Measurements from ENCODE around the gene ABCB9.

DNA sequence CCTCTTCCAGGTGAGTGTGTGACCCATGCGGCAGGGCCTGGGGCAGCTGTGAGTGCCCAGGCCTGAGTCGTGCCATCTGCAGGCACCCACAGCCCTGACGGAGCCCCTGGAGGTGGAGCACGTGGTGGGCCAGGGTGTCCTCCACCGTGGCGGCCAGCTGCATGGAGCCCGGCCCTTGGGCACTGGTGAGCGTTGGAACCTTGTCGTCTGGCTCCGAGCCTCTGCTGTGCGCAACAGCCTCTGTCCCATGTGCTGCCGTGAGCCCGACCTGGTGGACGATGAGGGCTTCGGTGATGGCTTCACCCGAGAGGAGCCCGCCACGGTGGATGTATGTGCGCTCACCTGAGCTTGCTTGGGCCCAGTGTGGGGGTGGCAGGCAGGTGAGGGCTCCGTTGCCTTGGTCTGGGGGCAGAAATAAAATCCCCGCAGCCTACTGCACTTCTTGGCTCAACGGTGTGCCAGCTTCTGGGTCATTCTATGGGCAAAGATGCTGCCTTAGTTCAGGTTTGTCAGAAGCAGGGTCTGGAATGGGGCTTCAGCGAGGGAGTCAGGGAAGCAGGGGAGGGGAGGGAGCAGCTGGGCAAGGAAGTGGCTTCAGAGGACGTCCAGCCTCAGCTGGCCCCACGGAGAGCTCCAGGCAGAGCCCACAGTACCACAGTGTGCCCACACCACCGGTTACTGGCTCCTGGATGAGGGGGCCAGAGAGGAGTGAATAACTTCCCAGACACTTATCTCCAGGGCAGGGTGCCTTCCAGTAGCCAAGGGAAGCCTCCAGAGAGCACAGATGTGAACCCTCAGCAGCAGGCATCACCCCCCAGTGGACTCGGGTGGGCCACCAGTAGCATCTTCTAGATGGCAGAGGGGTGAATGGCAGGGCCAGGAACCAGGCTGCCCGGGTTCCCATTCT is 13.0 kb upstream of the ABCB9 start:
- TF ChIP-seq, protein P1, sequence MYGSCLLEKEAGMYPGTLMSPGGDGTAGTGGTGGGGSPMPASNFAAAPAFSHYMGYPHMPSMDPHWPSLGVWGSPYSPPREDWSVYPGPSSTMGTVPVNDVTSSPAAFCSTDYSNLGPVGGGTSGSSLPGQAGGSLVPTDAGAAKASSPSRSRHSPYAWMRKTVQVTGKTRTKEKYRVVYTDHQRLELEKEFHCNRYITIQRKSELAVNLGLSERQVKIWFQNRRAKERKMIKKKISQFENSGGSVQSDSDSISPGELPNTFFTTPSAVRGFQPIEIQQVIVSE (CRISPR knock-in tag; IDR thresholded peaks at IDR 0.05; ENCODE audit: borderline replicate concordance) = no peak
- TF ChIP-seq NFYB (CRISPR knock-in tag; conservative IDR thresholded peaks at IDR 0.05; ENCODE audit: low read depth) (no peak), GRHL2 (CRISPR knock-in tag; IDR thresholded peaks at IDR 0.05; ENCODE audit: insufficient replicate concordance, severe bottlenecking) (no peak), JUN (CRISPR knock-in tag; IDR thresholded peaks at IDR 0.05) (no peak), CBFB (CRISPR knock-in tag; IDR thresholded peaks at IDR 0.05; ENCODE audit: low read depth) (no peak)
- TF ChIP-seq, protein P2, sequence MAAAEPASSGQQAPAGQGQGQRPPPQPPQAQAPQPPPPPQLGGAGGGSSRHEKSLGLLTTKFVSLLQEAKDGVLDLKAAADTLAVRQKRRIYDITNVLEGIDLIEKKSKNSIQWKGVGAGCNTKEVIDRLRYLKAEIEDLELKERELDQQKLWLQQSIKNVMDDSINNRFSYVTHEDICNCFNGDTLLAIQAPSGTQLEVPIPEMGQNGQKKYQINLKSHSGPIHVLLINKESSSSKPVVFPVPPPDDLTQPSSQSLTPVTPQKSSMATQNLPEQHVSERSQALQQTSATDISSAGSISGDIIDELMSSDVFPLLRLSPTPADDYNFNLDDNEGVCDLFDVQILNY (CRISPR knock-in tag; IDR thresholded peaks at IDR 0.05) = no peak
- TF ChIP-seq, protein P3, sequence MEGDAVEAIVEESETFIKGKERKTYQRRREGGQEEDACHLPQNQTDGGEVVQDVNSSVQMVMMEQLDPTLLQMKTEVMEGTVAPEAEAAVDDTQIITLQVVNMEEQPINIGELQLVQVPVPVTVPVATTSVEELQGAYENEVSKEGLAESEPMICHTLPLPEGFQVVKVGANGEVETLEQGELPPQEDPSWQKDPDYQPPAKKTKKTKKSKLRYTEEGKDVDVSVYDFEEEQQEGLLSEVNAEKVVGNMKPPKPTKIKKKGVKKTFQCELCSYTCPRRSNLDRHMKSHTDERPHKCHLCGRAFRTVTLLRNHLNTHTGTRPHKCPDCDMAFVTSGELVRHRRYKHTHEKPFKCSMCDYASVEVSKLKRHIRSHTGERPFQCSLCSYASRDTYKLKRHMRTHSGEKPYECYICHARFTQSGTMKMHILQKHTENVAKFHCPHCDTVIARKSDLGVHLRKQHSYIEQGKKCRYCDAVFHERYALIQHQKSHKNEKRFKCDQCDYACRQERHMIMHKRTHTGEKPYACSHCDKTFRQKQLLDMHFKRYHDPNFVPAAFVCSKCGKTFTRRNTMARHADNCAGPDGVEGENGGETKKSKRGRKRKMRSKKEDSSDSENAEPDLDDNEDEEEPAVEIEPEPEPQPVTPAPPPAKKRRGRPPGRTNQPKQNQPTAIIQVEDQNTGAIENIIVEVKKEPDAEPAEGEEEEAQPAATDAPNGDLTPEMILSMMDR (IDR thresholded peaks at IDR 0.05) = no peak
- TF ChIP-seq, protein P4, sequence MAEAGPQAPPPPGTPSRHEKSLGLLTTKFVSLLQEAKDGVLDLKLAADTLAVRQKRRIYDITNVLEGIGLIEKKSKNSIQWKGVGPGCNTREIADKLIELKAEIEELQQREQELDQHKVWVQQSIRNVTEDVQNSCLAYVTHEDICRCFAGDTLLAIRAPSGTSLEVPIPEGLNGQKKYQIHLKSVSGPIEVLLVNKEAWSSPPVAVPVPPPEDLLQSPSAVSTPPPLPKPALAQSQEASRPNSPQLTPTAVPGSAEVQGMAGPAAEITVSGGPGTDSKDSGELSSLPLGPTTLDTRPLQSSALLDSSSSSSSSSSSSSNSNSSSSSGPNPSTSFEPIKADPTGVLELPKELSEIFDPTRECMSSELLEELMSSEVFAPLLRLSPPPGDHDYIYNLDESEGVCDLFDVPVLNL (CRISPR knock-in tag; IDR thresholded peaks at IDR 0.05; ENCODE audit: borderline replicate concordance, low read depth) = no peak
